ENCODE measurements around the gene POTEH.
"Not testable (repeated sequence)": the region's sequence is repeated elsewhere in the genome, so short reads cannot be mapped to it uniquely, and the experiment has no call there.

DNA sequence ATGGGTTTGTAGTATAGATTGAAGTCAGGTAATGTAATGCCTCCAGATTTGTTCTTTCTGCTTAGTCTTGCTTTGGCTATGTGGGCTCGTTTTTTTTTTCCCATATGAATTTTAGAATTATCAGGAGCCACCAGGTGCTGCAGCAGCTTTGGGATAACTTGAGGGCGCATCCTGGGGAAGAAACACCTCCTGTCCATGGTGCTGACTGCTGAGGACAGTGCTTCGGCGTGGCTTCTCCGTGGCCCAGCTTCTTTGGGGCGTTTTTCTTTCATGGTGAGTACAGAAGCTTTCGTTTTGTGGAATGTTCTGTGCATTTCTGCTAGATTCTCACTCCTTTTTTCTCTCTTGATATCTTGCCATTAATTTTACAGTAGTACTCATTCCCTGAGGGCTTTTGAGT lies 37.9 kb upstream of the POTEH start:
- TF ChIP-seq, protein P1, sequence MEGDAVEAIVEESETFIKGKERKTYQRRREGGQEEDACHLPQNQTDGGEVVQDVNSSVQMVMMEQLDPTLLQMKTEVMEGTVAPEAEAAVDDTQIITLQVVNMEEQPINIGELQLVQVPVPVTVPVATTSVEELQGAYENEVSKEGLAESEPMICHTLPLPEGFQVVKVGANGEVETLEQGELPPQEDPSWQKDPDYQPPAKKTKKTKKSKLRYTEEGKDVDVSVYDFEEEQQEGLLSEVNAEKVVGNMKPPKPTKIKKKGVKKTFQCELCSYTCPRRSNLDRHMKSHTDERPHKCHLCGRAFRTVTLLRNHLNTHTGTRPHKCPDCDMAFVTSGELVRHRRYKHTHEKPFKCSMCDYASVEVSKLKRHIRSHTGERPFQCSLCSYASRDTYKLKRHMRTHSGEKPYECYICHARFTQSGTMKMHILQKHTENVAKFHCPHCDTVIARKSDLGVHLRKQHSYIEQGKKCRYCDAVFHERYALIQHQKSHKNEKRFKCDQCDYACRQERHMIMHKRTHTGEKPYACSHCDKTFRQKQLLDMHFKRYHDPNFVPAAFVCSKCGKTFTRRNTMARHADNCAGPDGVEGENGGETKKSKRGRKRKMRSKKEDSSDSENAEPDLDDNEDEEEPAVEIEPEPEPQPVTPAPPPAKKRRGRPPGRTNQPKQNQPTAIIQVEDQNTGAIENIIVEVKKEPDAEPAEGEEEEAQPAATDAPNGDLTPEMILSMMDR (IDR thresholded peaks at IDR 0.05) = not testable (repeated sequence)
- TF ChIP-seq POLR2A (IDR thresholded peaks at IDR 0.05) = not testable (repeated sequence)
